Right cardiac atrium (tissue), 5 donors: ENCODE measurements around the gene TLE7. TPM values are rescaled to one million over a fixed set of nuclear protein-coding genes. Genes with fewer than 3 reads are reported as not detected.

ENCODE experiments used
- ATAC-seq, 2 donors: fragments of 200-7000 bp; cut with Tn5 transposase; one replicate each; pipeline versions ENCODE4 v1.8.0 to v1.9.1; 2020; ENCODE audit warnings: moderate library complexity in 2 of 2, mild to moderate bottlenecking in 1 of 2
- DNase-seq, 3 donors: peaks; one replicate each; pipeline ENCODE4 v3.0.0-alpha.2; 2020
- H3K27ac ChIP-seq: one replicate; pipeline ENCODE4 v1.5.1; 2013; ENCODE audit warnings: mild to moderate bottlenecking, low read length, control low read depth, moderate library complexity
- H3K27me3 ChIP-seq: one replicate; pipeline ENCODE4 v1.6.1; 2013; ENCODE audit not compliant: control insufficient read depth, insufficient read depth
- H3K4me1 ChIP-seq: one replicate; pipeline ENCODE4 v1.6.1; 2013; ENCODE audit warnings: low read length; ENCODE audit not compliant: control insufficient read depth, insufficient read depth
- H3K4me3 ChIP-seq: one replicate; pipeline ENCODE4 v1.5.1; 2013; ENCODE audit warnings: low read length, control low read depth
- H3K9me3 ChIP-seq: one replicate; pipeline ENCODE4 v1.6.1; 2013; ENCODE audit warnings: low read length; ENCODE audit not compliant: control insufficient read depth
- WGBS: extraction: QIAGEN DNeasy Blood & Tissue Kit; methylation state at CpG from one replicate; pipeline ENCODE4 v1.1.7; 2013; 5-methylcytosine and 5-hydroxymethylcytosine counted together
- intact Hi-C, 4 donors: fragments of 100-400 bp; cut with DNase I; formaldehyde crosslinking; loops; one replicate each; pipeline versions ENCODE4 v1.11.0 to v1.14.0; 2022 to 2023
- polyA plus RNA-seq: library from polyadenylated mRNA; stranded (reverse); fragments of 200-250 nt; gene quantifications from one replicate; pipeline ENCODE4 v1.2.3, GENCODE V29; 2013
- total RNA-seq, 4 donors: library from RNA; stranded (reverse); fragmentation: NEBNext Ultra II Directional; extraction: Animal tissue kit (Norgen Biotek cat#: 25700); gene quantifications; one replicate each; pipeline ENCODE4 v1.2.1, GENCODE V29; 2021
- donor health status: healthy with polysubstance abuse.
- donor health status: DM: no; HTN: yes; CAD: no.
- donor health status: DM: no; HTN: no; CAD: no.
- donor health status: DM: no; HTN: yes; CAD: no; lungs with severe emphysema.
- donor health status: DM: yes; HTN: yes; CAD: no.

TLE7 gene
- total and polyA plus RNA-seq, 5 donors = not detected

DNA sequence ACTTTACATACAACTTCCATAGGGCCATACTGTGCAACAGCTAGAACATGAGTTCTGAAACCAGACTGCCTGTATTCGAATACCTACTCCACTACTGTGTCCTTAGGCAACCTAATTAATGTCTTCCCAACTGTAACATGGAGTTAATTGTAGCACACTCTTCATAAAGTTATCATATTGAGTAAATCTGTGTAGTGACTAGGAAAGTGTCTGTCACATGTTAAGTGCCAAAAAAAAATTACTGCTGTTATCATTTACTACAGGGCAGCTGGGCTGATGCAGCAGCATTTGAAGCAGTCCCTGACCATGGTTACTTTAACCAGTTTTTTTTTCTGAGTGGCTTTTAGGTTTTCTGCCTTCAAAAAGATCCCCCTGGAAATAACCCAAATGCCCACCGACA, 31.1 kb upstream of the TLE7 start:
- DNase-seq = no peak
- 88% methylated on average over 2 of the region's 2 CpGs for WGBS
- intact Hi-C loops = no loop called here

DNA sequence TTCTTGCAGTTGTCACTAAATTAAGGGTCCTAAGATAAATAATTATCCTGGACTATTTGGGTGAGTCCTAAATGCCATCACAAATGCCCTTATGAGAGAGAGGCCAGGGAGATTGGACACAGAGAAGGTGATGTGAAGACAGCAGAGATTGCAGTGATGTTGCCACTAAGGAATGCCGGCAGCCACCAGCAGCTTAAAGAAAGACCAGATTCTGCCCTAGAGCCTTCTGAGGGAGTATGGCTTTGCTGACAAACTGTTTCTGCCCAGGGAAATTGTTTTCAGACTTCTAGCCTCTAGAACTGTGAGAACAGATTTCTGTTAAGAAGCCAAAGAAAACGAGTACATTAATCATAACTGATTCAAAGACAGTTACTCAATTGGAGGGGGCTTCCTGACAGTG, 30.2 kb upstream of the TLE7 start:
- no peak overlapping the region for H3K27ac ChIP-seq
- no peak overlapping the region for H3K4me3 ChIP-seq
- 65% methylated on average over 2 of the region's 2 CpGs for WGBS
- intact Hi-C loops = no loop called here
- no peaks in the 10 kb centered on the region for H3K4me1 ChIP-seq
- DNase-seq = no peak
- no peaks in the 10 kb centered on the region for H3K9me3 ChIP-seq
- ATAC-seq = no peak
- no peaks in the 10 kb centered on the region for H3K27me3 ChIP-seq

More for the DNA sequence above, 31.1 kb upstream of the TLE7 start:
- Histone ChIP-seq H3K9me3 (no peaks in the 10 kb centered on the region), H3K27me3 (no peaks in the 10 kb centered on the region), H3K27ac (no peak overlapping the region), H3K4me1 (no peaks in the 10 kb centered on the region), H3K4me3 (no peak overlapping the region)
- no peak for ATAC-seq

DNA sequence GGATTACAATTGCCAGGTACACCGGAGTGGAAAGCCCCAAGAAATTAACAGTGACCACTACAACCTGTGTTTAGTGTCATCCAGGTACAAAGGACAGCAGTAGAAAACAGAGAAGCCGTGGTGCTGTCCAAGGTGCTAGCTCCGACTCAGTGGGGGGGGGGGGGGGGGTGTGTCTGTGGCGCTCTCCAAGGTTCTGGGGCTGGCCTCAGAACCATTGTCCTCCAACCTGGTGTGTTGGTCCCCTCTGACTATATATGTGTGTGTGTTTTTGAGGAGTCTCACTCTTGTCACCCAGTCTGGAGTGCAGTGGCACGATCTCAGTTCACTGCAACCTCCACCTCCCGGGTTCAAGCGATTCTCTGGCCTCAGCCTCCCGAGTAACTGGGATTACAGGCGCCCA, 26.0 kb upstream of the TLE7 start:
- peak in 2 of 3 donors; percentile 48 to 54 for DNase-seq

DNA sequence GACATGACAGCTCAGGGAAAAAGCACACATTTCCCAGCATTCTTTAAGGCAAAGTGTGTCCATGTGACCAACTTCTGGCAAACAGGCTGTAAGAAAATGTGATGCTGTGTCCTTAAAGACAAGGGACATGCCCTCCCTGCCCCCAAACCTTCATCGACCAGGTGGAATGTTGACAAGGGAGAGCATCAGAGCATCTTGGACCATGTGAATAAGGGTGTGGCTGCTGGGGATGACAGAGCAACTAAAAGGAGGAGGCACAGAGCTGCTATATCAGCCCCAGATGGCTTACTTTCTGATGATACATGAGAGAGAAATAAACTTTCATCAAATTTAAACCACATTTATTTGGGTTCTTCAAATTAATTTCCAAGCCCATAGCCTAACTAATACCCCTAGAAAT, 22.4 kb upstream of the TLE7 start:
- intact Hi-C loops = no loop called here
- Histone ChIP-seq H3K27ac (no peak overlapping the region), H3K4me1 (no peaks in the 10 kb centered on the region), H3K9me3 (no peaks in the 10 kb centered on the region), H3K4me3 (no peak overlapping the region), H3K27me3 (no peaks in the 10 kb centered on the region)
- ATAC-seq (no peak), DNase-seq (no peak)
- 48% methylated on average over 1 of the region's 1 CpG for WGBS

More for the DNA sequence above, 26.0 kb upstream of the TLE7 start:
- WGBS = 21% methylated on average over 9 of the region's 9 CpGs
- Histone ChIP-seq H3K27me3 (no peaks in the 10 kb centered on the region), H3K9me3 (no peaks in the 10 kb centered on the region), H3K4me1 (no peaks in the 10 kb centered on the region), H3K27ac (no peak overlapping the region), H3K4me3 (no peak overlapping the region)
- intact Hi-C loops = no loop called here
- ATAC-seq = peak in 1 of 2 donors; percentile 32

DNA sequence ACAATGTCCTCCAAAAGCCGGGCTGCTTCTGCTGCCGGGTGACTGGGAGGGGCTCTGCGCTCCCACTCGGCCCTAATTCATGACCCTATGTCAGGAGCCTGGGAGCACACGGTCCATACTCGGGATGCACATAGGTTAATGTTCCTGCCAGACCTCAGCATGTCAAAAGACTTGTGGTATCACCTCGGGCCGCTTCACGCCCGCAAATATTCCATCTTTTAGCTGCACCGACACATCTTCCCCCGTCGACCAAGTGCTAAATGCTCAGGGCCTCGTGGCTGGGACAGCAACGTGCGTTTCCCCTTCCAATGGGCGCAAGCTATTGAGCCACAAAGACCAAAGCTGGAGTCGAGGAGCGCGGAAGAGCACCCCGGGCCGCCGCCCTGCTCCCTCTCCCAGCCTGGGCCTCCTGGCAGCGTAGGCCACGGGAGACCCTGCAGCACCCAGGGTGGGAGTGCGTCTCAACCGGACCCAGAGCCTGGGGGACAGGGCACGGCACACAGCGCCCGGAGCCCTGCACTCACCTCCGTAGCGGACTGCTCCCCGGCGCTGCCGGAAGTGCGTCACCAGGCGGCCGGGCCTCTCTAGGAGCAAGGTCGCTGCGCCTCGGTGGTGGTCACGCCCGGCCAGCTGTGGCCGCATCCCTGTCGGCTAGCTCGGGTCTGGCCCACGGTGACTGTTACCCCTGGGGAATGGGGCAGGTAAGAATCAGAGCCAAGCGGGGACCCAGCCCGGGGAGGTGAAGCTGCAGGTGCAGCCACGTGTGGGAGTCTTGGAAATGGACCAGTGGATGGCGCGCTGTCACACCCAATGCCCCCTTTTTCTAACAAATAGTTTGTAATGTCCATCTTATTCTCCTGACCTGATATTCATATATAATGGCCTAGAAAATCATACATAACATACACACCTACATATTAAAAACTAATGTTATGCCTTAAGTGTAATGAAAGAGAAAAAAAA, 20.1 kb upstream of the TLE7 start, which contains the start of gene ZNF23:
Gene ZNF23 (minus strand): TSS at position 562 of the 963 bp plus-strand sequence. CDS start 5,451 bp downstream, outside the sequence.
- intact Hi-C loops = no loop called here
- DNase-seq (peak; percentile 89 to 94 (median 93)), ATAC-seq (peak; percentile 99 to 100)
- H3K4me3 ChIP-seq = peak within 1 kb of the TSS; percentile 77
- peak within 1 kb of the TSS; percentile 79 for H3K27ac ChIP-seq
- H3K9me3 ChIP-seq = no peaks in the 10 kb centered on the region
- under 1% methylated on average over 52 of the region's 52 CpGs for WGBS
- H3K27me3 ChIP-seq = no peaks in the 10 kb centered on the region
- no peaks in the 10 kb centered on the region for H3K4me1 ChIP-seq

DNA sequence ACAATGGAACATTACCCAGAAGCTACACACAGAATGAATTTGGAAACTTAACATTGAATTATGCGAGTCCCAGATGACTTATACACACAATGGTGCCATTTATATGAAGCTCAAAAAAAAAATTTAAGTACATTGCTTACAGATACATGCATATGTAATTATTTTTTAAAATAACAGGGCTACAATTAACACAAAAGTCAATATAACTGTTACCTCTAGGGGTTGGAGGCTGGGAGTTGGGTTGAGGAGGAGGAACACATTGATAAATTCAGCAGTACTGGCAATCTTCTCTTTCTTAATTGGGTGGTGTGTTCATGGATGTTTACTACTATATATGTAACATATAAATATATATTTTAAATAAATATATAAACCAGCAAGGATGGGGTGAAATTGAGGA, 19.1 kb upstream of the TLE7 start:
- Histone ChIP-seq H3K9me3 (no peaks in the 10 kb centered on the region), H3K4me1 (no peaks in the 10 kb centered on the region), H3K4me3 (peak overlapping the region; percentile 77), H3K27ac (no peak overlapping the region), H3K27me3 (no peaks in the 10 kb centered on the region)
- 93% methylated on average over 1 of the region's 1 CpG for WGBS
- ATAC-seq (no peak), DNase-seq (no peak)
- intact Hi-C loops = no loop called here

DNA sequence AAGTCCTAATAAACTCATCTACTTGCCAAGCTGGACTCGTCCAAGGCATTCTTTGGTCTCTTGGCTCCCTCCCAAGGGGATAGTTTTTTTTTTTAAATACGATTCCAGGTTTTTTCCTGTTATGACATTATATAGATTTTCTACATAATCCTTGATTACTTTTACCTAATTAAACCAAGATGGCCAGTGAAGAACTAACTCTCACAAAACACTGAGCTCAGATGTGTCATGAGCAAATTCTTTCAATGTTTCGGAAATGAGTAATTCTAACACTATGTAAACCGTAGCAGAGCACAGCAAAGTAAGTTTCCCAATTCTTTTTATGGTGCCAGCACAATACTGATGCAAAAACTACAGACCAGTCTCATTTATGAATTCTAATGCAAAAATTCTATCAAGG, 18.4 kb upstream of the TLE7 start:
- Histone ChIP-seq H3K27ac (no peak overlapping the region), H3K9me3 (no peaks in the 10 kb centered on the region), H3K4me3 (no peak overlapping the region), H3K27me3 (no peaks in the 10 kb centered on the region), H3K4me1 (no peaks in the 10 kb centered on the region)
- WGBS = 65% methylated on average over 4 of the region's 4 CpGs
- intact Hi-C loops = no loop called here
- no peak for ATAC-seq
- no peak for DNase-seq

DNA sequence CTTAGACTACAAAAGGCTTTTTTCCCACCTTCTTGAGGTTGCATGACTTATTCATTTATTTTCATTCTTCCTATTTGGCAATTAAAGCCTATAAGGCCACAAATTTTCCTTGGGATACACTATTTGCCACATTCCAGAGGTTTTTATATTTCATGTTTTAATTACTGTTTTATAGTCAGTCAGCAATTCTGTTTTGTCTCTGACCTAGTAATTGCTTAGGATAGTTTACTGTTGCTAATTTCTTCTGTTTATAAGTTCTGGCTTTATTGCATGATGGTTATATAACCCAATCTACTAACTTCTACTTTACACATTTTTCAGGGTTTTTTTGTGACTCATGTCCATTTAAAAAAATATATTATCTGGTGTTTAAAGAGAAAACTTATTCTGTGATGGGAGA, 17.7 kb upstream of the TLE7 start:
- H3K27ac ChIP-seq = no peak overlapping the region

DNA sequence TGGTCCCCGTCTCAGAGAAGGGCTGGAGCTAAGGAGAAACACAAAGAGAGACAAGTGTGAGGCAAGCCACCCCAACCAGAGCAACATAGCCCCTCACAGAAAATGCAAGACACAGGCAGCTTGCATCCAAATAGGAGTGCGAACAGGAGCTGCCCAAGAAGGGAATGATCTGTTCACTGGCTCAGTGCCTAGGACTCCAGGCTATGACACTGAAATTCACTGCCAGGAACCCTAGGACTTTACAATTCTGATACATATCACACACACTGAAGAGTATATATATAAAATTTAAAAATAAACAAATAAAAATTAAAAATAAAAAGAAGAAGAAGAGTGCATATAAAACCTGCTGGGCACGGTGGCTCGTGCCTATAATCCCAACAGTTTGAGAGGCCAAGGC, 14.9 kb upstream of the TLE7 start:
- WGBS = 95% methylated on average over 4 of the region's 4 CpGs

More for the DNA sequence above, 17.7 kb upstream of the TLE7 start:
- no peaks in the 10 kb centered on the region for H3K9me3 ChIP-seq
- H3K27me3 ChIP-seq = no peaks in the 10 kb centered on the region
- DNase-seq (no peak), ATAC-seq (no peak)
- no peaks in the 10 kb centered on the region for H3K4me1 ChIP-seq
- no peak overlapping the region for H3K4me3 ChIP-seq
- intact Hi-C loops = no loop called here

DNA sequence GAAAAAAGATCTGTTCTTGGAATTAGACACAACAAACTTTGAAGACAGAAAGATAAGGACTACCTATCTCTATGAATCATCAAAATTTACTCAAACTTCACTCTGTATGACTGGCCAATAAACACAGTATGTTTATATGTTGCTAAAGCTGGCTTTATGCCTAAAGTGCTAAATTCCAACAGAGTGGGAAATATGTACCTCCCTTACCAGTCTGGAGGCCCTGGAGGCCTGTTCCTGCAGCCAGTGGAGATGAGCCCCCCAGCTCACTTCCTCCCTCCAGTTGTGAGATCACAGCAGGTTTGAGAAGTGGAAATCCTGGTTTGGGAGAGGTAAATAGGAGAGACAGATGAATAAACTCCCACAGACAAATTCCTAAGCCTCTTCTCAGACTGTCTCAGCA, 11.2 kb upstream of the TLE7 start:
- DNase-seq = no peak
- ATAC-seq = no peak
- Histone ChIP-seq H3K27me3 (no peaks in the 10 kb centered on the region), H3K4me3 (no peak overlapping the region), H3K4me1 (no peaks in the 10 kb centered on the region), H3K27ac (no peak overlapping the region), H3K9me3 (peaks cover 17% of the 10 kb centered on the region)
- intact Hi-C loops = loop anchor here in 1 of 4 donors (5.0 kb wide), 1 partner anchor 34 kb away; the partner anchor contains the start of gene ZNF19

More for the DNA sequence above, 14.9 kb upstream of the TLE7 start:
- H3K4me3 ChIP-seq = no peak overlapping the region
- ATAC-seq (no peak), DNase-seq (no peak)
- no peaks in the 10 kb centered on the region for H3K4me1 ChIP-seq
- intact Hi-C loops = no loop called here
- H3K9me3 ChIP-seq = no peaks in the 10 kb centered on the region
- H3K27ac ChIP-seq = no peak overlapping the region
- no peaks in the 10 kb centered on the region for H3K27me3 ChIP-seq

DNA sequence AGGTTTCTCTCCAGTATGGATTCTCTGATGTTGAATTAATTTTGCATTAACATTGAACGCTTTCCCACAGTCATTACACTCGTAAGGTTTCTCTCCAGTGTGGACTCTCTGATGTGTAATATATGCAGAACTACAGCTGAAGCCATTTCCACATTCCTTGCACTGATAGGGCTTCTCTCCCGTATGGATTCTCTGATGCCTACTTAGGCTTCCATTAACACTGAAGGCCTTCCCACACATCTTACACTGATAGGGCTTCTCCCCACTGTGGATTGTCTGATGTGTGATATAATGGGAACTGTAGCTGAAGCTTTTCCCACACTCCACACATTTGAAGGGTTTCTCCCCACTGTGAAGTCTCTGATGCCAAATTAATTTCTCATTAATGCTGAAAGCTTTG, 7.2 kb upstream of the TLE7 start:
- Histone ChIP-seq H3K9me3 (peaks cover 20% of the 10 kb centered on the region), H3K27me3 (no peaks in the 10 kb centered on the region), H3K4me1 (no peaks in the 10 kb centered on the region), H3K4me3 (peak overlapping the region; percentile 17), H3K27ac (no peak overlapping the region)
- no peak for ATAC-seq
- intact Hi-C loops = no loop called here
- WGBS = 95% methylated on average over 3 of the region's 3 CpGs
- DNase-seq = no peak
